SH-SY5Y (cell line): Measurements from ENCODE around the gene MET.

Experiments used
- GATA2 ChIP-seq: IDR thresholded peaks from 2 replicates; pipeline ENCODE4 v1.6.1; 2011; ENCODE audit warnings: mild to moderate bottlenecking, low read depth, low read length
- GATA3 ChIP-seq: IDR thresholded peaks from 2 replicates; pipeline ENCODE4 v1.6.1; 2011; ENCODE audit warnings: low read depth, mild to moderate bottlenecking, low read length, moderate library complexity

- TF ChIP-seq GATA2, result no peak
- TF ChIP-seq GATA3, result no peak
Measured at GRCh38 chr7:116783666-116784318, 111.8 kb downstream of the MET start.
